SU-DHL-6 (cell line): ENCODE results near the gene MRM2.

Experiments used
- EZH2phosphoT487 ChIP-seq: fragments of 200-600 bp; sonication (generic), shearing (Covaris generic); conservative IDR thresholded peaks from 2 replicates; pipeline ENCODE4 v1.6.1; 2018; ENCODE audit warnings: mild to moderate bottlenecking, antibody characterized with exemption, low read length, moderate library complexity, mixed read lengths
- TF ChIP-seq, protein P1 (sequence below): fragments of 200-600 bp; sonication (generic); IDR thresholded peaks from one replicate; pipeline ENCODE4 v1.5.1; 2017; ENCODE audit warnings: antibody characterized with exemption, mild to moderate bottlenecking, low read length, moderate library complexity; ENCODE audit not compliant: insufficient read depth, poor library complexity, severe bottlenecking

DNA sequence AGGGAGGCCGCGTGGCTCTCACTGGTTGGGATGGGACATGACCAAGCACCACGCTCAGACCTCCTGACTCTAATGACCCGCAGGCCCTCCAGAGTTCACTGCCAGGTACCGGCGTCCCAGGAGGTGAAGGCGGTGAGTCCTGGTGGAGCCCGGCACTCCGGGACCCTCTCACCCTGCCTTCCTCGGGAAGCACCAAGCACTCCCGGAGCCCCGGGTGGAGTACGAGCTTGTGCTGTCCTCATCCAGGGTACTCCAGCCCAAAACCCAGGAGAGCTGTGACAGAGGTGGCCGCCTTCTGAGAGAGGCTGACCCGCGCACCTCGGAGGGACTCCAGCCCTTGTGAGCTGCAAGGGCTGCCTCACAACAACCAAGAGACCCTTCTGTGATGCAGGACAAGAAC lies 18.7 kb downstream of the MRM2 start:
- TF ChIP-seq, protein P1, sequence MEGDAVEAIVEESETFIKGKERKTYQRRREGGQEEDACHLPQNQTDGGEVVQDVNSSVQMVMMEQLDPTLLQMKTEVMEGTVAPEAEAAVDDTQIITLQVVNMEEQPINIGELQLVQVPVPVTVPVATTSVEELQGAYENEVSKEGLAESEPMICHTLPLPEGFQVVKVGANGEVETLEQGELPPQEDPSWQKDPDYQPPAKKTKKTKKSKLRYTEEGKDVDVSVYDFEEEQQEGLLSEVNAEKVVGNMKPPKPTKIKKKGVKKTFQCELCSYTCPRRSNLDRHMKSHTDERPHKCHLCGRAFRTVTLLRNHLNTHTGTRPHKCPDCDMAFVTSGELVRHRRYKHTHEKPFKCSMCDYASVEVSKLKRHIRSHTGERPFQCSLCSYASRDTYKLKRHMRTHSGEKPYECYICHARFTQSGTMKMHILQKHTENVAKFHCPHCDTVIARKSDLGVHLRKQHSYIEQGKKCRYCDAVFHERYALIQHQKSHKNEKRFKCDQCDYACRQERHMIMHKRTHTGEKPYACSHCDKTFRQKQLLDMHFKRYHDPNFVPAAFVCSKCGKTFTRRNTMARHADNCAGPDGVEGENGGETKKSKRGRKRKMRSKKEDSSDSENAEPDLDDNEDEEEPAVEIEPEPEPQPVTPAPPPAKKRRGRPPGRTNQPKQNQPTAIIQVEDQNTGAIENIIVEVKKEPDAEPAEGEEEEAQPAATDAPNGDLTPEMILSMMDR = no peak
- TF ChIP-seq EZH2phosphoT487 = no peak
